GM18909 (cell line): Measurements from ENCODE around the gene ZSWIM8.
"Not testable (repeated sequence)": the region's sequence is repeated elsewhere in the genome, so short reads cannot be mapped to it uniquely, and the experiment has no call there.

Source experiments
- ATAC-seq: cut with Tn5 transposase; IDR thresholded peaks from one replicate; pipeline ENCODE4 v1.9.1; 2021; ENCODE audit warnings: mild to moderate bottlenecking; ENCODE audit not compliant: unreplicated experiment, poor library complexity

Gene ZSWIM8

GRCh38 chr10:73785211-73785720 lies at the start of gene ZSWIM8:
ZSWIM8 (plus strand) TSS chr10:73785606; CDS start chr10:73785879, 273 bp downstream.
- ATAC-seq, result peak; percentile 75

- not testable (repeated sequence) for ATAC-seq
These were observed 44.7 kb upstream of the ZSWIM8 start for GRCh38 chr10:73740501-73741254.

- no peak for ATAC-seq
These were observed 43.0 kb upstream of the ZSWIM8 start for GRCh38 chr10:73742454-73742734.

GRCh38 chr10:73743327-73743904 lies 42.0 kb upstream of the ZSWIM8 start:
- no peak for ATAC-seq

GRCh38 chr10:73743905-73744663 lies 41.3 kb upstream of the ZSWIM8 start, which contains the start of gene SEC24C:
SEC24C (plus strand) TSS chr10:73744372; CDS start chr10:73746833, 2,461 bp downstream.
- peak; percentile 95 for ATAC-seq

- ATAC-seq, result peak; percentile 36
These were observed 40.8 kb upstream of the ZSWIM8 start for GRCh38 chr10:73744664-73744975.

- ATAC-seq, result no peak
These were observed 38.7 kb upstream of the ZSWIM8 start for GRCh38 chr10:73746721-73747120.

- no peak for ATAC-seq
These were observed 34.6 kb upstream of the ZSWIM8 start for GRCh38 chr10:73750819-73751218.

GRCh38 chr10:73756183-73756582 lies 29.2 kb upstream of the ZSWIM8 start:
- ATAC-seq, result no peak

- ATAC-seq, result no peak
These were observed 26.5 kb upstream of the ZSWIM8 start for GRCh38 chr10:73758704-73759511.

- no peak for ATAC-seq
These were observed 25.8 kb upstream of the ZSWIM8 start for GRCh38 chr10:73759512-73760115.

GRCh38 chr10:73761781-73762180 lies 23.6 kb upstream of the ZSWIM8 start:
- no peak for ATAC-seq

GRCh38 chr10:73762915-73763314 lies 22.5 kb upstream of the ZSWIM8 start:
- ATAC-seq, result no peak

GRCh38 chr10:73763343-73763742 lies 22.1 kb upstream of the ZSWIM8 start:
- no peak for ATAC-seq

- no peak for ATAC-seq
These were observed 20.3 kb upstream of the ZSWIM8 start for GRCh38 chr10:73765066-73765465.

- no peak for ATAC-seq
These were observed 16.5 kb upstream of the ZSWIM8 start for GRCh38 chr10:73768881-73769280.

GRCh38 chr10:73769396-73769795 lies 16.0 kb upstream of the ZSWIM8 start:
- no peak for ATAC-seq

- ATAC-seq, result peak; percentile 16
These were observed 13.6 kb upstream of the ZSWIM8 start for GRCh38 chr10:73771722-73772280.

- ATAC-seq, result peak; percentile 67
These were observed 12.9 kb upstream of the ZSWIM8 start for GRCh38 chr10:73772281-73773151.
